Measurements from ENCODE around the gene SLC31A1.

SLC31A1 gene

DNA sequence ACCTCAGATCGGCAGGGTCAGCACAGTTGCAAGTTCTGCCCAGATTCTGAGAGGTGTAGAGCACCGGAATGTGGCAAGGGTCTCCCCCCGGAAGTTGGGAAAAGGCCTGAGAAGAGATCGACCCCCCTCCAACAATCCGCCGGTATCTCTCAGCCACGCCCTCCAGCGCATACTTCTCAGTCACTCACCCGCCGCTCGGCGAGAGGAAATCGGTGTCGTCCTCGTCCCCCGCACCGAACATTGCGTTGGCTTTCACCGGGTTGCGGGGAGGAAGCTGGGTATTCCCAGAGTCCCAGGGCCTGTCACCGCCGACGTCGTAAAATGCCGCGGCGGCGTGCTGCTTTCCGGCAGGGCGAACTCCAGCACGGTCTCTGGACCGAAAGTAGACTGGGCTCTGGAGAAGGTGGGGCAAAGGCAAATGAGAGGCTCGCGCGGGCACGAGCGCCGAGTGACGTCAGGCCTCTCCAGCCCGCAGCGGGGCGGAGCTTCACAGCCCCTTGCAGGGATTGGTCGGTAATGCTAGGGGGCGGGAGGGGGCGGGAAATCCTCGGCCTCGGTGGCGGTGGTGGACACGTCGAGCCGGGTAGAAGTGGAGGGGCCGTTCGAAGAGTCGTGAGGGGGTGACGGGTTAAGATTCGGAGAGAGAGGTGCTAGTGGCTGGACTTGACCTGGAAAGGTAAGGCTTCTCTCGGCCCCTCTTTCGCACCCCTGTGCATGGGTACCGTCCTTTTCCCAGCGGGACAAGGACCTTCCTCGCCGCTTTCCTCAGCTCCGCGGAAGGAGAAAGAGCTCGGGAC, at the start of gene SLC31A1, which contains the start of gene FKBP15:
Gene SLC31A1 (plus strand): TSS at position 542 of the 797 bp plus-strand sequence. CDS start 34,605 bp downstream, outside the sequence.
Gene FKBP15 (minus strand): TSS at position 275 of the 797 bp plus-strand sequence. CDS start 34 bp downstream, at position 241.
- TF ChIP-seq, protein P1, sequence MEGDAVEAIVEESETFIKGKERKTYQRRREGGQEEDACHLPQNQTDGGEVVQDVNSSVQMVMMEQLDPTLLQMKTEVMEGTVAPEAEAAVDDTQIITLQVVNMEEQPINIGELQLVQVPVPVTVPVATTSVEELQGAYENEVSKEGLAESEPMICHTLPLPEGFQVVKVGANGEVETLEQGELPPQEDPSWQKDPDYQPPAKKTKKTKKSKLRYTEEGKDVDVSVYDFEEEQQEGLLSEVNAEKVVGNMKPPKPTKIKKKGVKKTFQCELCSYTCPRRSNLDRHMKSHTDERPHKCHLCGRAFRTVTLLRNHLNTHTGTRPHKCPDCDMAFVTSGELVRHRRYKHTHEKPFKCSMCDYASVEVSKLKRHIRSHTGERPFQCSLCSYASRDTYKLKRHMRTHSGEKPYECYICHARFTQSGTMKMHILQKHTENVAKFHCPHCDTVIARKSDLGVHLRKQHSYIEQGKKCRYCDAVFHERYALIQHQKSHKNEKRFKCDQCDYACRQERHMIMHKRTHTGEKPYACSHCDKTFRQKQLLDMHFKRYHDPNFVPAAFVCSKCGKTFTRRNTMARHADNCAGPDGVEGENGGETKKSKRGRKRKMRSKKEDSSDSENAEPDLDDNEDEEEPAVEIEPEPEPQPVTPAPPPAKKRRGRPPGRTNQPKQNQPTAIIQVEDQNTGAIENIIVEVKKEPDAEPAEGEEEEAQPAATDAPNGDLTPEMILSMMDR (IDR thresholded peaks at IDR 0.05; ENCODE audit: control insufficient read depth, extremely low read depth, insufficient read depth) = no peak
- H3K4me3 ChIP-seq (ENCODE audit: low read depth, low read length) = peak within 1 kb of the TSS; percentile 97
- DNase-seq (ENCODE audit: low read depth) = peak; percentile 96

- TF ChIP-seq, protein P1 (IDR thresholded peaks at IDR 0.05; ENCODE audit: control insufficient read depth, extremely low read depth, insufficient read depth) = no peak
- DNase-seq (ENCODE audit: low read depth) = no peak
- no peak overlapping the region for H3K4me3 ChIP-seq (ENCODE audit: low read depth, low read length)
Measured at GRCh38 chr9:113173341-113173740, 48.0 kb upstream of the SLC31A1 start.

DNA sequence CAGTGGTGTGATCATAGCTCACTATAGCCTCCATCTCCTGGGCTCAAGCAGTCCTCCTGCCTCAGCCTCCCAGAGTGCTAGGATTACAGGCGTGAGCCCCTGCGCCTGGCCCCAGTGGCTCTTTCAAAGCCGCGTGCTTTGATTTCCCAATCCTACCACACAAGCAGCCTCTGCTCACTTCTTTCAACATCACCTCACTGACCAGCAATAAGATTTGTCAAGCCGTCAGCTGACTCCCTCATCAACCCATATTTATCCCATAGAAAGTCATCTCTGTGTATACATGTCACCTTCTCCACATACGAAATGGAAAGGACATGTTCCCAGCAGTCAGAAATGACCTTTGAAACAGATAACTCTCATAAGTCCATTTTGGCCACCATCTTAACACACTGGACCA, 44.5 kb upstream of the SLC31A1 start:
- no peak overlapping the region for H3K4me3 ChIP-seq (ENCODE audit: low read depth, low read length)
- TF ChIP-seq, protein P1 (IDR thresholded peaks at IDR 0.05; ENCODE audit: control insufficient read depth, extremely low read depth, insufficient read depth) = no peak
- DNase-seq (ENCODE audit: low read depth) = no peak

DNA sequence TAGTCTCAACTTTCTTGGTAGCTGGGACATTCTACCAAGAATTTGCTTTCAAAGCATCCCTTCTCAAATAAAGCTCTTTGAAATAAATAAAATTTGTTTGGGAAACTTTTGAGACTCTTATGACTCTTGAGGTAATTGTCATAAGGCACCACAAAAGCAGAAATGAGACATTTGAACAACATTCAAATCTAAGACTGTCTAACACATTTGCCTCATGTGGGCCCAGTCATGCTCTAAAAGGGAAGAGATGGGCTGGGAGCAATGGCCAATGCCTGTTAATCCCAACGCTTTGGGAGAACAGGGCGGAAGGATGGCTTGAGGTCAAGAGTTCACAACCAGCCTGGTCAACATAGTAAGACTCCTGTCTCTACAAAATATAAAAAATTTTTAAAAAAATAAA, 44.1 kb upstream of the SLC31A1 start:
- no peak for DNase-seq (ENCODE audit: low read depth)
- no peak overlapping the region for H3K4me3 ChIP-seq (ENCODE audit: low read depth, low read length)
- TF ChIP-seq, protein P1 (IDR thresholded peaks at IDR 0.05; ENCODE audit: control insufficient read depth, extremely low read depth, insufficient read depth) = no peak

- DNase-seq (ENCODE audit: low read depth) = no peak
- H3K4me3 ChIP-seq (ENCODE audit: low read depth, low read length) = no peak overlapping the region
- TF ChIP-seq, protein P1 (IDR thresholded peaks at IDR 0.05; ENCODE audit: control insufficient read depth, extremely low read depth, insufficient read depth) = no peak
Measured at GRCh38 chr9:113178087-113178486, 43.3 kb upstream of the SLC31A1 start.

DNA sequence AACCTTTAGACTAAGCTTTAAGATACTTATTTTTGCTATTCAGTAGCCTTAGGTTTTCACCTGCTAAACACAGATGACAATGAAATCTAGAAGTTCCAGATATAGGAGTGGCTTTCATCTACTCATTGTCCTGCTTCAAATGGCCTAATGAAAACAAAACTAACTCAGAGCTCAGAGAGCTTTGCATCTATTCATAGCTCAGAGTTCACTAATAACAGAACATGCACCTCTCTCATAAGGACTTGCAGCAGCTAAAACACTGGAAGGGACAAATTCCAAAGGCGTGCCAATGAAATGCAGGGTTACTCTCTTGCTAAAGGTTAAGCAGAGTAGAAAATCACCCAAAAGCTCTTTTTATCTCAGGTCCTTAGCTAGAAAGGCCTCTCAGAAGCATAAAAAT, 41.5 kb upstream of the SLC31A1 start:
- TF ChIP-seq, protein P1 (IDR thresholded peaks at IDR 0.05; ENCODE audit: control insufficient read depth, extremely low read depth, insufficient read depth) = no peak
- DNase-seq (ENCODE audit: low read depth) = no peak
- no peak overlapping the region for H3K4me3 ChIP-seq (ENCODE audit: low read depth, low read length)
